HG02588 (cell line): ENCODE data around the gene PBX1.
A peak's percentile ranks its signal among the peaks of the same experiment; 100 is the strongest.
"Not testable (repeated sequence)": the region's sequence is repeated elsewhere in the genome, so short reads cannot be mapped to it uniquely, and the experiment has no call there.

Experiments used
- ATAC-seq: cut with Tn5 transposase; IDR thresholded peaks from one replicate; pipeline ENCODE4 v1.9.1; 2021; ENCODE audit warnings: mild to moderate bottlenecking, moderate library complexity; ENCODE audit not compliant: unreplicated experiment

Gene PBX1

DNA sequence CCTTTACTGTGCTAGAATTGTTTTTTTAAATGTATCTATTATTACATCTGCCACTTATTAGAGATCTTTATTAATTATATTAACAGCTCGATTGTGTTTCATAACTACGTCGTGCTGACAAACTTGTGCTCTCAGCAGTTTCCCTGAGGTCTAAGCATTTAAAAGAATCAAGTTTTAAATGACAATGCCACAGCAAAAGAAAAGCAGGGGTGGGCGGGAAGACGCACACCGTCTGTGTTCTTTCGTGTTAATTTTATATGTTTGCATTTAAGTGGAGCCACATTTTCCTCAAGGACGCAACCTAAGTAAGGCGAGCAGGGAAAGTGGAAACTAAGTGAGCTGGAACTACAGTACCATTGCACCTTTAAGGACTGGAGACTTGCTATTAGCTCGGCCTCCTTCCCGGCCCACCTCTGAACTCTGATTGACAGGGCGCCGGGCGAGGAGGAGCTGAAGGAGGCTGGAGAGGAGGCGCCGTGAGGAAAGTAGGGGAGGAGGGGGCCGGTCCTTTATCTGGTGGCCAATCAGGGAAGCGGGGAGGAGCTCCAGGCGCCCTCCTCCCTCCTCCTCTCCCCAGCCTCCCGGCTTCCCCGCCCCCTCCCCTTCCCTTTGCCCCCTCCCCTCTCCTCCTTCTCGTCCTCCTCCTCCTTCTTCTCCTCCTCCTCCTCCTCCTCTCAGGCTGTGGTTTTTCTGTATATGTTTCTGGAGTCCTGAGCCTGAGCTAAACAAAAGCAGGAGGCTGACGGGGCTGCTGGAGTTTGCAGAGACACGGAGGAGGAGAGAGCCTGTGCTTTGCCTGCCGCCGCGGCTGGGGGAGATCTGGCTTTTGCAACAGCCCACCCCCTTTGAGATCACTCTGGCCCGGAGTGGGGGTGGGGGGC lies at the start of gene PBX1:
Gene PBX1 (plus strand): TSS at position 724 of the 881 bp plus-strand sequence.
- ATAC-seq: peak; percentile 100

DNA sequence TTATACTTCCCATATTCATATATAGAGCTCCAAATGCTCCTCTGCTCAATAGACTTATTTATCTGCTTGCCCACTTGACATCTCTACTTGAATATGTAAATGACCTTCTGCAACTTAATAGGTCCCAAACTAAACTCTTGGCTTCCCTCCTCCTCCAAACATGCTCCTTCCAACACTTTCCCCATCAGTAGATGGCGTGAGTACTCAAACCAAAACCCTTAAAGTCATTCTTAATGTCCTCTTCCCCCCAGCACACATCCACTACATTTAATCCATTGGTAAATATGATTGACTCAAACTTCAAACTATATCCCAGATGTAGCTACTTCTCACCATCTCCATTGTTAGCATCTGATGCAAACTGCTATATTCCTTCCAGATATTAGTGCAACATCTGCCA lies 48.5 kb upstream of the PBX1 start:
- no peak for ATAC-seq

DNA sequence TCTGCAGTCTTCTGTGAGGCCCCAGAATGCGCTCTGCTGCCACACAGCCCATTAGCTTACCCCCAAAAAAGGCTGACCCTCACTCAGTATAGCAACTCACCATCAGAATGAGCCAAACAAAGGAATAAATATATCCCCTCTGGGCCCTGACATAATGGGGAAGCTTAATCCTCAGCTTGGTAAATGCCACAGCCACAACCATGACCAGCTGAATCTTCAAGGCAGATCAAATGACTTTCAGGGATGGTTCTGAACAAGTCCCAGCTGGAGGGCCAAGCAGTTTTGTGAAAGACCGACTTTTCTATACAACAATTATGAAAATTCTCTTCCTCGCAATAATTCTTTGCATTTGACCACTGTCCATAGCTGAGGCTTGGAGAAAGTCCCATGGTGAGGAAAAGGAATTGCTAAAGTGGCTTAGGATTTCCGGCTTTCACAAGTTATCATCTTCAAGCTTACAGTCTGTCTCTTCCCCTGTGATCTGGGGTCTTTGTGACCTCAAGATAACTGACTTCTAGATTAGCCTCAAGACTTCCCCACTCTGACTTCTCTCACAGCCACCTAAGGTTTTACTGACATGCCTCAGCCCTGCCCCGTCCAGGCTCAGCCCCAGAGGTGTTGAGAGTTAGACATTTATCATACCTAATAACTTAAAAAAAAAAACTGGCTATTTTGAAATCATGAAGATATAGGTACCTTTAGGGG lies 47.8 kb upstream of the PBX1 start:
- no peak for ATAC-seq

DNA sequence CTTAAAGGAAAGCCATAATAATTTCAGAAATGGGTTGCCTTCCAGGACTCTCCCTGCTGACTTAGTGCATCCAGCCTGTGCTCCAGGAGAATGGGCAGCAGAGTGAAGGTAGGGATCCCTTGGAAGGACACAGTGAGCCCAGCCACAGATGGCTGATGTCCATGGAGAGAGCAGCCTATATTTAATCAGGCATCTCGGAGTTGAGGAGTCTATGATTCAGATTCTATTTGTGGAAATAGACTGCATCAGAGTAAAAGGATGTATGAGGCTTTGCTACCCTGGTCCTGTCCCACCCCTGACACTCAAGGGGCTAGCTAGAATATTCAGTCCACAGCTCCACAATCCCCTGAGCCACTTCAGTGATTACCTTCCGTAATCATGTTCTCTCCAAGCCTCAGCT lies 43.8 kb upstream of the PBX1 start:
- no peak for ATAC-seq

DNA sequence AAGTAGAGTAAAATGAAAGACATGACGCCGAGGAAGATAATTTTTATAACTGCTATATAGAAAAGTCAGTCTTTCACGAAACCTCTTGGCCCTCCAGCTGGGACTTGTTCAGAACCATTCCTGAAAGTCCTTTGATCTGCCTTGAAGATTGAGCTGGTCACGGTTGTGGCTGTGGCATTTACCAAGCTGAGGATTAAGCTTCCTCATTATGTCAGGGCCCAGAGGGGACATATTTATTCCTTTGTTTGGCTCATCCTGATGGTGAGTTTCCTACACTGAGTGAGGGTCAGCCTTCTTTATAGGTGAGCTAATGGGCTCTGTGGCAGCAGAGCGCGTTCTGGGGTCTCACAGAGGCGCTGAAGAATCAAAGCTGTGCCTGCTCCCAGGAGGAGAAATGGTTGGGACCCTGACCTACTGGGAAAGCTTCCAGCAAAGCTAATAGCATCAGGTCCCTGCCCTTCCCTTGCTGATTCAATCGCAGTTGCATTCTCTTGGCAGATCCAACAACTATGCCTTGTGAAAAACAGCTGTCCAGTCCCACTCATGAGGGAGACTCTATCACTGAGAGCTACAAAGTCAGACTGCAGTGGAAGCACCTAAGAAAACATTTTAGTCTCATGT lies 43.2 kb upstream of the PBX1 start:
- ATAC-seq: no peak

DNA sequence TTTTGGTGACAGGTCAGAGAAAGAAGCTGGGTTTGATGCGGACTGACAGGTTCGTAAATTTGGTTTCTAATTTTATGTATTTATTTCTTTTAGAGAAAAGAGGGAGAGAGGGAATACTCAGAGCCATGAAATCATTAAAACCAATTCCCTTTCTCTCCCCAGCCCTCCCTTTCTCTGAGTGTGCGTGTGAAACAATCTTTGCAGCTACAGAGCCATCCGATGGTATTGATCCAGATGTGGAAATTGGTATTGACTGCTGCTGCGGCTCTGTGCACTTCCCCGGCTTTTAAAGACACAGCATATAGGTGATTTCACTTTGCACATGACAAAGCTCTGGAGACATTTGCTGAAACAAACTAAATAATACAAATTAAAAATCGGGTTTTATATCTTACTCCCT lies 42.4 kb upstream of the PBX1 start:
- ATAC-seq: no peak

DNA sequence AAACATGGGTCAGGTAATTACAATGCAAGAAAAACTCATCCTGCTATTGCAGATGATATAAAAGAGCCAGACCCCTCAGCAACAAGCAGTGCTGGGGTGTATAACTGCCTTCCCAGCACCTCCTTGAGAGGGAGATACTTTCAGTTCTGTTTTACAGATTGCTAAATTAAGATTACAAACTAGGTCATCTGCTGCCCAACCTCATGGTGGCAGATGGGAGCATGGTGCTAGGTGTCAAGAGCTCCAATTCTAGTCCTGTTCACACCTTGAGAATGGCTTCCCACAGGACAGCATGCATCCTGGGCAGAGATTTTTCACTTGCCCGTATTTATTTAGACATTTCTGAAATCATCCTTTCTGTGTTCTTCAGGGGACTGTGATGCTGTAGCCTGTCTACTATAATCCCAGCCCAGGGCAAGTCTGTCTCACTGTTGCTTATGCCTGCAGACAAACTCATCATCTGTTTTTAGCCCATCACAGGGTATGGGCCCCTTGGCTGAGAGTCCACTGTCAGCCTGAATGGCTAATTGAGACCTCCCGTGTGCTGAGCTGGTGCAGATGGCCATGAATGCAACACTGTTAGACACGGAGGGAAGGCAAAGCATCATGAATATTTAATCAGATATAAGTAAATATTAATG lies 40.2 kb upstream of the PBX1 start:
- ATAC-seq: no peak

DNA sequence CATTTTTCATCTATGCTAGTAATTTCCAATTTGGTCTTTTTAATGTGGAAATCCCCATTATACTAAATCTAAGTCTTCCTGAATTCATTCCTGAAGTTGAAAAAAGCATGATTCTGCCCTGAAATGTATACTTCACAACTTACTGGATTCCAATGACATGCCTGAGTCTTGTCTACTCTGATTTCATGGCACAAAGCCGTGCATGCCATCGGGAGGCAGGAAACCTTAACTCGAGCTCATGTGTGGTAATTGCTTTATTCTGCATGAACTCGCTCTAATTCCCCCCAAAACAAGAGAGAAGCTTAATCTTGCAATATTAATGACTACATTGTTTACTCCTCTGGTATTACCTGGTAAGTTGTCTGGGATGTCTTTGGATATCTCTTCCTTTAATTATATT lies 39.6 kb upstream of the PBX1 start:
- ATAC-seq: no peak

DNA sequence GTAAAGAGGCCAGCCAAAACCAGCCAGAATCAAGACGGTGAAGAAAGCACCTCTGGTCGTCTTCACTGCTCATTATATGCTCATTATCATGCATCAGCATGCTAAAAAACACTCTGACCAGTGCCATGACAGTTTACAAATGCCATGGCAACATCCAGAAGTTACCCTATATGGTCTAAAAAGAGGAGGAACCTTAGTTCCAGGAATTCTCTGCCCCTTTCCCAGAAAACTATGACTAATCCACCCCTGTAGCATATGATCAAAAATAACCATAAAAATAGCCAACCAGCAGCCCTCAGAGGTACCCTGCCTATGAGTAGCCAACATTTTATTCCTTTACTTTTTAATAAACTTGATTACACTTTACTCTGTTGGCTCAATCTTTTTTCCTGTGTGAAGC lies 34.2 kb upstream of the PBX1 start:
- ATAC-seq: no peak

DNA sequence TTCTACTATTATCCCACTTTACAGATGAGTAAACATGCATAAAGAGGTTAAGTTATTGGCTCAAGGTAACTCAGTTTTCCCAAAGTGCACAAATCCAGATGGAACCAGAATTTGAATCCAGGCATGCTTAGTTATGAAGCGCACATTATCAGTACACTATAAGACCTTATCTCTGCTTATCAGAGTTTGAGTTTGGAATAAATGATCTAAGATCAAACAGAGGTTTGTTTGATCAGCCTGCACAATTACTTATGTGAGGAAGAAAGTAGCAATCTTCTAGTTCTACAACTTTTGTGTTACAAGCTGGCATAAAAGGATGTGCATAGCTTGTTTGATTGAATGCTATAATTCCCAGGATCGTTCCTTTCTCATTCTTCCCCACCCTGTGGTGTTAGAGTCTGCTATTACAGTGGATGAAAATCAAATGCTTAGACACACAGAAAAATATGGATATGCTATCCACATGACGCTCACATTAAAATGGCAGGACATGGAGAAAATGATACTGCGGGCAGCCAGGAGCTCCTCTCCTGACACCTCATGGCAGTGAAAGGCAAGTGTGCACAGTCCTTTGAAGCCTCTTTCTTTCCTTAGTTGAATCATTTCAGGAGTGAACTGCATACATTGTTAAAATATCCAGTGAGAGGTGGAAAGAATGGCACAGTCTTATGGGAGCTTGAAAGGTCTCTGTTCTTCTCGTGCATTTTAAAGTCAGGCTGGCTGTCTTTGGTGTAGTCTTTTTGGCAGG lies 23.9 kb upstream of the PBX1 start:
- no peak for ATAC-seq

DNA sequence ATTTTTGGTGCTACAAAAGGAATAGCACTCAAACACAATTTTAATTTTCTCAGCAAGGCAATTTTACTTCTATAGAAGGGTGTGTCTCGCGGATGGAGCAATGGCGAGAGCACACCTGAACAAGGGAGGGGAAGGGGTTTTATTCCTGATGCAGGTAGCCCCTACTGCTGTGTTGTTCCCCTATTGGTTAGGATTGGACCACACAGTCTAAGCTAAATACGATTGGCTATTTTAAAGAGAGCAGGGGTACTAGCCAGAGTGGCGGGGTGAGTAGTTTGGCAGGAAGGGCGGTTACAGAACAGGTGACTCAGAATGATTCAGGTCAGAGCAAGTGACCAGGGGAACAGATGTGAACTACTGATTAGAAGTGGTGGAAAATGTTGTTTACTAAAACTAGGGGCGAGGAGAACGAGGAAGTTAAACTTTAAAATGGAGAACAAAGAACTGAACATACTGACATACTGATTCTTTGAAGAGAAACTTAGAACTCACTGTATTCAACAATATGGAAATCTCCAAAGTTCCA lies 6.5 kb upstream of the PBX1 start:
- ATAC-seq: not testable (repeated sequence)

DNA sequence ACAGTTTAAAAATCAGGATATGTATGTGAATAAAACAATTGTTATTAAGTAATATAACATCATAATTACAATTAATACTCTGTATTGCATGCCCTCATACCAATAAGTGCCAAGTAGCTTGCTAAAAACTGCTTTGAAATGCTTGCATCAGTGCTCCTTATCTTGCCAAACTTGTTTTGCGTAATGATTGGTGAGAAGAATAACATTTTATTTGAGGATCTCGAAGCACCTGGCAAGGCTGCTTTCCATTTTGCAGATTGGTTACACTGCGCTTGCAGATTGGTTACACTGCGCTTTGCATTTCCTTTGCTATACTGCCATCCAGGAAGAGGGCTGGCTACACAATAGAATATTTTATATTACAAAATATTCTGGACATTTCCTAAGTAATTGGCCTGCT lies 1.7 kb upstream of the PBX1 start:
- ATAC-seq: no peak

DNA sequence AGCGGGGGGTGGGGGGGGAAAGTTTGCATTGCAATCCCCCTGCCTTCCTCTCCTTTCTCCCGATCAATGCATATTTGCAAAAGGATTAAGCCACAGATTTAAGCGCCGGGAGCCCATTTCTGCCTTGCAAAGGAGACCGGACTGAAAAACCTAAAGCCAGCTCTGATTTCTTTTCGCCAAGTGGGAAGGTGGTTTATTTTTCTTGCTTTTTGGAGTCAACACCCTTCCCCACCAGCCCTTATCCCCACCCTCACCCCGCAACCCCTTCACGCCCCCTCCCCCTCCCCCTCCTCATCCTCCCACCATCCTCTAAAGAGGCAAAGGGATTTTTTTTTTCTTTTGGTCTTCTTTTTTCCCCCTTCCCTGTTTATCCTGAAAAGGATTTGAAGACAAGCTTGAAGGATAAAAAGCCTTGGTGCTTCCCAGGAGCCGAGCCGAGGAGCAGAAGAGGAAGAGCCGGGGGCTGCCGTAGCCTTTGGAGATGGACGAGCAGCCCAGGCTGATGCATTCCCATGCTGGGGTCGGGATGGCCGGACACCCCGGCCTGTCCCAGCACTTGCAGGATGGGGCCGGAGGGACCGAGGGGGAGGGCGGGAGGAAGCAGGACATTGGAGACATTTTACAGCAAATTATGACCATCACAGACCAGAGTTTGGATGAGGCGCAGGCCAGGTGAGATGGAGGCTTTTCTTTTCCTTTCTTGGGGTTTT lies 513 bp downstream of the PBX1 start:
- ATAC-seq: no peak

DNA sequence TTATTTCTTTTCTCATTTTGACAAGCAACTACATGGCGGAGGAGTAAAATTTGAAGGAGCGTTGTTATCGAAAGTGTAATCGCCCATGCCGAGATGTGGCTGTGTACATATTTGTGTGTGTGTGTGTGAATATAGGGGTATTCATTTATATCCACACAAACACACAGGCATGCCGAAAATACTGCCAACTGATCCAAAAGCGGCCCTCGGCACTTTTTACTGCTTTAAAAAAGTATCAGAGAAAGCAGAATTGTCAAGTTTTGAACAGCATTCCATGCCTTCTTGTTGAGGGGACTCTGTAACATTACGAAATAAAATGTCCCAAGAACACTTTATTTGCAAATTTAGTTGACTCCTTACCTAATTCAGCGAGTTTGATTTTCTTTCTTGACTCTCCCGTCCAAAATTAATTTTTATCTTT lies 1.1 kb downstream of the PBX1 start:
- ATAC-seq: no peak

DNA sequence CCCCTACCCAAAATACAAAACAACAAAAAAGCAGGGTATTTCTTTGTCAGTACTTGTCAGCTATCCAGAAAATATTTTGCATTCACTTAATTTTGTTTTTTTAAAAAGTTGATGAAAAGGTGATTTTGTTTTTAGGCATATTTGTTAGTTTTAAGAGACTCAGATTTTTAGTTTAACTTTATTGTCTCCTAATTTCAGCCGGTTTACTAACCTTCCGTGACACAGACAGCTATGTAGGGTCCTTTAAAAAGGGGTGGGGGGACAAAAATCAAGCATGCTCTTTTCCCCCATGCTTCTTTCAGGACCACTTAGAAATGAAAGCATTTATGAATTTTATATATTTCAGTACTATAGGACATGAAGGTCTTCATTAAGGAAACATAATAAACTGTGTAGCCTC lies 1.6 kb downstream of the PBX1 start:
- ATAC-seq: no peak

DNA sequence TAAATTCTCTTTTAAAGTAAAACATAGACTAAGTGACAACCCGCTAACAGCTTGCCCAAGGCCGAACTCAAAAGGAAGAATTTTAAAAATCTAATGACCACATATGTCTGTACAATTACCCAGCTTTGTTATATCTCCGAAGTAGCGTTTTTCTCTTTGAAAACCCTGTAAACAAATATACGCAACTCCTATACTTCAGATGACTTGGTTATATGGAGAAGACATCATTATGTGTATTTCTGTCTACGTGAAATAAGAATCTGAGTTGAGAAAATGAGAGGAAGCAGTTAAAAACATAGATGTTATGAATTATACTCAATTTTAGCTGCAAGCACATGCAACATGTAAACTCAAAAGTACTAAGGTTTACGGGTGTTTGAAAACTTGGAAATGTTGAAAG lies 2.0 kb downstream of the PBX1 start:
- no peak for ATAC-seq

DNA sequence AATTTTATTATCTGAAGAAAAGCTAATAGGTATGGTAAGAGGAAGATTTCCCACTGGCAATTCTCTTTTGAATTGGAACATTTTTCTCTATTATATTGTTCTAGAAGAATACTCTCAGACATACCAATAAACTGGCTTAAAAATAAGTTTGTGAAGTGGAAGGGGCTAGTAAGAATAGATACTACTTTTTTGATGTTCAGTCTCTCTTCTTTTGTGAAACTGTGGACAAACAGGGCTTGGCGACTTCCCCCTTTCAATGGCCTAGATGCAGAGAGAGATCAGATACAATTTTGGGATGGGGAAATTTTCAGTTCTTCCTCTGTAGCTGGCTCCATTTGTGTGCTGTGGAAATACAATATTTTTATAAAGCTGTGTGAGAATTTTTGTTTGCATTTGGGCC lies 2.5 kb downstream of the PBX1 start:
- ATAC-seq: no peak

DNA sequence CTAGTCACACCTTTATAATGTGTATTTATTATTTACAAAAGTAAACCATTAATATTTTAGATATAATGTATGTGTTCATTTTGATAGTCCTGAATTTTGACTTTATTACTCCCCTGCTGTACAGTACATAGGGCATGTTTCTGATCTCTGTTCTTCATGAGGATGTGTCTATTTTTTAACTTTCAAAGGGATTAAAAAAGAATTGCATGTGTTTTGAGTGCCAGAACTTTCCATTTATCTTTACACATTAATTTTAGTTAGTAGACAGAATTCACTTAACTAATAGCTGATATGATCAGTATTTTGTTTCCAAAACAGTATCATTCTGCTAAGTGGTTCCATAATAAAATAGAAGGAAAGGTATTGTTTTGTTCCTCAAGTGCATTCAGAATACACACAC lies 3.1 kb downstream of the PBX1 start:
- no peak for ATAC-seq

DNA sequence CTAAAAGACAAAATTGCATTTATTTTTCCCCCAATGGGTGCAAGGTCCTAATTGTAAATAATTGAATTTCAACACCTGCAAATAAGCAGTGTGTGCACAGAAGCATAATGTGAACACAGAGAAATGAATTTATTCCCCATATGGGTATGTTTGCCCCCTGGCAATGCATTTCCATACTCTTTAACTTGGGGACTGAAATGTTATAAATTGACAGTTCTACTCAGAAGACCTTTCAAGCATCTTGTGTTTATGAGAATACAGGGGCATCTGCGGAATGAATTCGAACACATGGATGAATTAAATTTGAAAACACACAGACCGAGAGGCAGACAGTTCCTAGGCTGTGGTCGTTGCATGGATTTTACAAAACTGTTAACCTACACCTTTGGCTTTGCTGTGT lies 3.5 kb downstream of the PBX1 start:
- ATAC-seq: no peak

DNA sequence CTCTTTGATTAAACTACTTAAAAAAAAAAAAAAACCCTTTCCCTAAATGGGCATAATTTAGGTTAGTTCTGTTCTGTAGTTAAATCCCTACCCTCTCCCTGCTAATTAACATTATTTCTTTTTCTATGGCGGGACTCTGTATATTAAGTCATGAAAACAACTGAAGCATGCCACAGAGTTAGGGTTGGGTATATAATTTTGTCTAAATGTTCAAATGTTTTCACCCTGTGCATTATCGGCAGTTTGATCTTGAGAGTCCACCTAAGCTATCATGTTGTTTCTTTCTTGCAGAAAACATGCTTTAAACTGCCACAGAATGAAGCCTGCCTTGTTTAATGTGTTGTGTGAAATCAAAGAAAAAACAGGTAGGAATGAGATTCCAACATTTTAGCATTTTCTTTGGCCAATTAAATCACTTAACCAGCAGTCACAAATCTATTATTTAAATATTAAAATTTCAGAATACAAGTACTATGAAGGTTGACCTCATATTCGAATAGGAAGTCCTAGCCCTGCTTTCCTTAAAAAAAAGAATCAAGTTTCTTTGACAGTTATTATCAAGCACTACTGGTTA lies 4.0 kb downstream of the PBX1 start:
- no peak for ATAC-seq
